CD4-positive, alpha-beta T cell treated with Interleukin-6 for 4 hours (primary cell): ENCODE results near the gene ERV3-1.
"Not testable (repeated sequence)": the region's sequence is repeated elsewhere in the genome, so short reads cannot be mapped to it uniquely, and the experiment has no call there.

Source experiments
- DNase-seq: peaks from one replicate; pipeline ENCODE4 v3.0.0-alpha.2; 2020; ENCODE audit warnings: mixed read lengths

ERV3-1 gene, protein sequence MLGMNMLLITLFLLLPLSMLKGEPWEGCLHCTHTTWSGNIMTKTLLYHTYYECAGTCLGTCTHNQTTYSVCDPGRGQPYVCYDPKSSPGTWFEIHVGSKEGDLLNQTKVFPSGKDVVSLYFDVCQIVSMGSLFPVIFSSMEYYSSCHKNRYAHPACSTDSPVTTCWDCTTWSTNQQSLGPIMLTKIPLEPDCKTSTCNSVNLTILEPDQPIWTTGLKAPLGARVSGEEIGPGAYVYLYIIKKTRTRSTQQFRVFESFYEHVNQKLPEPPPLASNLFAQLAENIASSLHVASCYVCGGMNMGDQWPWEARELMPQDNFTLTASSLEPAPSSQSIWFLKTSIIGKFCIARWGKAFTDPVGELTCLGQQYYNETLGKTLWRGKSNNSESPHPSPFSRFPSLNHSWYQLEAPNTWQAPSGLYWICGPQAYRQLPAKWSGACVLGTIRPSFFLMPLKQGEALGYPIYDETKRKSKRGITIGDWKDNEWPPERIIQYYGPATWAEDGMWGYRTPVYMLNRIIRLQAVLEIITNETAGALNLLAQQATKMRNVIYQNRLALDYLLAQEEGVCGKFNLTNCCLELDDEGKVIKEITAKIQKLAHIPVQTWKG

DNA sequence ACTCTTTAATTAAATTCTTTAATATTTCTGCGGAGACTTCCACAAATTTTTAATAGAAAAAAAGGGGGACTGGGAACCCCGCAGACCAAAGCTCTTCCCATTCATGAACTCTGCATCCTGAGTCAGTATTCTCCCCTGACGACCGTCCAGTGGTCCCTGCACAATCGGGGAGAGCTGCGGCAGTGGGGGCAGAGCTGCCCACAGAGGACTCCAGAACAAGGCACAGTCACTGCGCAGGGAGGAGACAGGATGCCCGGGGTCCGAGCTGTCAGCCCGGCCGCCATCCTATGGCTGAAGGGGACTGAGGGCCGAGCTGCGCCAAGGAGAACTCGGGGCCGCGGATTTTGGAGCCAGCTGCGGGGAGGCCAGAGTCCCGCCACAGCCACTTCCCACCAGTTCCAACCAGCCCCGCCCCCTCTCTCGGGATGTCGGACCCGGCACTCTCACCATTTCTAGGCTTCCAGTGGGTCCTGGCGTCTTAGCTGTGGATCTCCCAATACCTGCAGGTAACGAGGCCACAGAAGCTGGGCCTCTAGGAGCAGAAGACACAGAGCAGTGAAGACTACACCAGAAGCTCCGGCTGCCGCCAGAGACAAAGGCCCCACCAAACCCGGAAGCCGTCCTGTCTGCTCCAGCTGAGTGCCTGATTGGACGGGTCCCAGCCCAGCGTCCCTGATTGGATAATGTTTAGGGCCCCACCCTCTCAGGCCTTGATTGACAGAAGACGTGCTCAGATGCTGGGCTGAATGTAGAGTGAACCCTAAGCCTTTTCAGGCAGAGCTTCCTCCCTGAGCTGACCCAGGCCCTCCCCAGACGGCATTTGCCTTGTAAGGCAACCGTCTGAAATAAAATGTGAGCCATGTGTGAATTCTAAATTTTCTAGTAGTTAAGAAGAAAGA, at the start of gene ERV3-1:
Gene ERV3-1 (minus strand): TSS at position 594 of the 899 bp plus-strand sequence. CDS start 13,661 bp downstream, outside the sequence.
- peak; percentile 93 for DNase-seq

GRCh38 chr7:65055786-65056185, 49.3 kb upstream of the ERV3-1 start:
- DNase-seq: not testable (repeated sequence)

DNA sequence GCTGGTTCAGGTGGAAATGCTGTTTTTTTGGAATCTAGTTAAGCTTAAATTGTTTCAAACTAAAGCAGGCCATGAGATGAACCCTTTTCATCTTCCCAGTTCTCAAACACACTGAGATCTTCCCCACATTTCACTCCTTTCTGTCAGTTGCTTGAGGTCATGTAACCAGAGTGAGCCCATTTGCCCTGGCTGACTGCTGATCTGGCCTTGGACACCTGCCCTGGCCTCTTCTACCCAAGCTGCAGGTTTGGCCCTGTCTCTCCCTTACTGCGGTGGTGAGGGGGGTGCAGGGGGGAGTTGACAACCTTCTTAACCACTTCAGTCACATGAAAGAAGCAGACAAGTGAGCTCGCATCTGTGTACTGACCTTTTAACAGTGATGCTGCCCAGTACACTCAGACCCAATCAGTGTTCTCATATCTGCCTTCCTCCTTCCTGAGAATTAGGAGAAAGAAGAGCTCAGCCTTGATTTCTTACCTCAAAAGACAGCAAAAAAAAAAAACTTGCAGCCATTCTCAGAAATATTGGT, 48.0 kb upstream of the ERV3-1 start:
- DNase-seq: not testable (repeated sequence)

- DNase-seq: not testable (repeated sequence)
Observed at GRCh38 chr7:65051654-65052053, 45.2 kb upstream of the ERV3-1 start.

DNA sequence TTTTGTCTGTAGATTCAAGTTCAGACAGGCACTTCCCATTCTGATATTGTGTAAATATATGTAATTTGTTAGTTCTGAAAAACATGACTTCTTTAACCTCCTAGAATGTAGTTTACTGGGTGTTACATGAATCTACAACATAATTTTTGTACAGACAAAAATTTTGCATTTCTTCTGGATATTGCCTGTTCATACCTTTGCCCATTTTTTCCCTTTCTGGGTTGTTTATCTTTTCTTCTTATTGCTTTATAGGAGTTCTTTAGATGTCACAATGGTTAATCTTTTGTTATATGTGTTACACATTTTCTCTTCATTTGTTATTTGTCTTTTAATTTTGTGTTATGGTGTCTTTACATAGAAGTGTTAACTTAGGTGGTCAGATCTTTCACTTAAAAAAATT, 44.7 kb upstream of the ERV3-1 start:
- not testable (repeated sequence) for DNase-seq

DNA sequence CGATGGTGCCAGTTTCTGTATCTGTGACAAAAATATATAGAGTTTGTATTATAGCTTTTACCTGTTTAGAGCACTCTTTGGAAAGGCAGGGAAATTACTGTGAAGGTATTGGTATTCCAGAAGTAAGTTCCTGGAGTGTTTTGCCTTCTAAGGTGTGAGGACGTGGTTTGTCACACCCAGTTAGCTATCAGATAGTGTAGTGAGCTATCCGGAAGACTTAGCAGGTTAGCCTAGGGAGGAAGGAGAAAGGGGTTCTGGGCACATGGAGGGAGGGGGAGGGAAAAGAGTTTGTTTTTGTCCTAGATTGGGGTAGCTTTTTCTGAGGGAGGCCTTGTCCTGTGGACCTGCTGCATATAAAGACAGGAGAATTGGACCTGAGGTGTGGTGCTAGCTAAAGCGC, 39.8 kb upstream of the ERV3-1 start:
- DNase-seq: not testable (repeated sequence)

DNA sequence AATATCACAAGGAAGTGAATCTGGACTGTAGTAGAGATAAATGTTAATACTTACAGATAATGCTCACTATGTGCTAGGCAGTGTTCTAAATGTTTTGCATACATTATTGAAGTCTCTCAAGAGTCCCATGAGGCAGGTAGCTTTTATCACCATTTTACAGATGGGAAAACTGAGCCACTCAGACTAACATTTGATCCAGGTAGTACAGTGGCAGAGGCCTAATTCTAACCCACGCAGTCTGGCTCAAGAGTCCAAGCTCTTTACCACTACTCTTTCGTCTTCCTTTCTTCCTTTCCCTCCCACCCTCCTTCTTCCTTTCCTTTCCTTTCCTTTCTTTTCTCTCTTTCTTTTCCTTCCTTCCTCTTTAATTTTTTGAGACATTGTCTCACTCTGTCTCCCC, 39.1 kb upstream of the ERV3-1 start:
- DNase-seq: not testable (repeated sequence)

GRCh38 chr7:65038767-65039166, 32.3 kb upstream of the ERV3-1 start:
- peak; percentile 23 for DNase-seq

DNA sequence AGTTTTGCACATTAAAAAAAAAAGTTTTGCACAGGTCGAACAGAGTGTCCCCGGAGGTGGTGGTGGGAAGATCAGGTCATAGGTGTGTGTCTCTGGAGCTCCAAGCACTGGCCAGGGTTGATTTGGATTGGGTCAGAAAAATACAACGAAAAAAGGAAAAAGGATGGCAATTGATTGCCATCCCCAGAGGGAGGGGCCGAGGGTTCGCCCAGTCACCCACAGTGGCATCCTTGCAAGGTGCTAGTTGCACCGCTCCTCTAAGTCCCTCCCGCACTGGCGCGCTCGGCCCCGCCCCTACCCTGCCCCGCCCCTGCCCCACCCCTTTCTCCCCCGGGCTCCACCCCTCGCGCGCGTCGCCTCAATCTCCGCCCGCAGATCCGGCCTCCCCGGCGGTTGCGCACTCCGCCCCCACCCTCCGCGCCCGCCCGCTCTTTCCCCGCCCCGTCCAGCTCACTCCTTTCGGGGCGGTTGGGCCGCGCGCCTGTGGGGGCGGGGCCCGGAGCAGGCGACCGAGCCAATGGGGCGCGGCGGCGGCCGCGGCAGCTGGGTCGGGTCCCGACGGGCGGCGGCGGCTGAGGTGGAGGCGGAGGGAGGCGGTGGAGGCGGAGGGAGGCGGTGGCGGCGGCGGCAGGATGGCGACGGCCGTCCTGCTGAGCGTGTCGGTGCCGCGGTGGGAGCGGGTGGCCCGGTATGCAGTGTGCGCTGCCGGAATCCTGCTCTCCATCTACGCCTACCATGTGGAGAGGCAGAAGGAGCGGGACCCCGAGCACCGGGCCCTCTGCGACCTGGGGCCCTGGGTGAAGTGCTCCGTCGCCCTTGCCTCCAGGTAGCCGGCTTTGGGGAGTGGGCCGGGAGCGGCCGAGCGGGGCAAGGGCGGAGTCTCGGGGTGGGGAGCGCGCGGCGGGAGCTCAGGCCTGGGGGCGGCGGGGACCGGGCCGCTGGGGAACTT, 31.5 kb upstream of the ERV3-1 start:
- peak; percentile 96 for DNase-seq

GRCh38 chr7:65036526-65036925, 30.0 kb upstream of the ERV3-1 start:
- DNase-seq: not testable (repeated sequence)

- DNase-seq: not testable (repeated sequence)
Observed at GRCh38 chr7:65035469-65035868, 29.0 kb upstream of the ERV3-1 start.

DNA sequence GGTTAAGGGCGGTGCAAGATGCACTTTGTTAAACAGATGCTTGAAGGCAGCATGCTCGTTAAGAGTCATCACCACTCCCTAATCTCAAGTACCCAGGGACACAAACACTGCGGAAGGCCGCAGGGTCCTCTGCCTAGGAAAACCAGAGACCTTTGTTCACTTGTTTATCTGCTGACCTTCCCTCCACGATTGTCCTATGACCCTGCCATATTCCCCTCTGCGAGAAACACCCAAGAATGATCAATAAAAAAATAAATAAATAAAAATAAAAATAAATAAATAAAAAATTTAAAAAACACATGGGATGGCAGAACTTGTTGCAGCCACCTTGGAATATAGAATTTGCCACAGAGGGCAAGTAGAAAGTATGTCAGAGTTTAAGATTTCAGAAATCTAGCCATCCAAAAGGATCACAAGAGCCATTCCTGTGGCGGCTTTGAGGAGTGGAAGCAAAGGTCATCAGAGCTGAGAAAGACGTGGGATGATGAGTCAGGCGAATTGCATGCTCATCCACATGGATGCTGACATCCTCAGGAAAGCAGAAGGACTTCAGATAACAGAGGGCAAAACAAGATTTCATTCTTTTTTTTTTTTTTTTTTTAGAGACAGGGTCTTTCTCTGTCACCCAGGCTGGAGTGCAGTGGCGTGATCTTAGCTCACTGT, 27.8 kb upstream of the ERV3-1 start:
- not testable (repeated sequence) for DNase-seq

GRCh38 chr7:65033391-65033790, 26.9 kb upstream of the ERV3-1 start:
- DNase-seq: not testable (repeated sequence)

DNA sequence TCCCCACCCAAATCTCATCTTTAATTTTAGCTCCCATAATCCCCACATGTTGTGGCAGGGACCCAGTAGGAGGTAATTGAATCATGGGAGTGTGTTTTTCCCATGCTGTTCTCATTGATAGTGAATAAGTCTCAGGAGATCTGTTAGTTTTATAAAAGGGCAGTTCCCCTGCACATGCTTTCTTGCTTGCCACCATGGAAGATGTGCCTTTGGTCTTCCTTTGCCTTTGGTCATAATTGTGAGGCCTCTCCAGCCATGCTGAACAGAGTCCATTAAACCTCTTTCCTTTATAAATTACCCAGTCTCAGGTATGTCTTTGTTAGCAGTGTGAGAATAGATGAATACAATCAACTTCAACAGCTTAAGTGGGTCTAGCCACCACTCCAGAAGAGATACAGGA, 18.5 kb upstream of the ERV3-1 start:
- not testable (repeated sequence) for DNase-seq

- not testable (repeated sequence) for DNase-seq
Observed at GRCh38 chr7:65020978-65021377, 14.5 kb upstream of the ERV3-1 start.

DNA sequence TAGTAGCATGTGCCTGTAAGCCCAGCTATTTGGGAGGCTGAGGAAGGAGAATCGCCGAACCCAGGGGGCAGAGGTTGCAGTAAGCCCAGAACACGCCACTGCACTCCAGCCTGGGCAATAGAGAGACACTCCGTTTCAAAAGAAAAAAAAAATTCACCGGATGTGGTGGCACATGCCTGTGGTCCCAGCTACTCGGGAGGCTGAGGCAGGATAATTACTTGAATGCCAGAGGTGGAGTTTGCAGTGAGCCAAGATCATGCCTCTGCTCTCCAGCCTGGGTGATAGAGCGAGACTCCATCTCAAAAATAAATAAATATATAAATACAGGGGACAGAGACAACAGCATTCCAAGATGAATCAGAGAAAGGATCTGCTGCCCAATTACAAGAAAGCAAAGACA, 3.4 kb upstream of the ERV3-1 start:
- not testable (repeated sequence) for DNase-seq

- DNase-seq: not testable (repeated sequence)
Observed at GRCh38 chr7:65009394-65009793, 2.9 kb upstream of the ERV3-1 start.

GRCh38 chr7:65007036-65007435, 549 bp upstream of the ERV3-1 start:
- peak; percentile 22 for DNase-seq

DNA sequence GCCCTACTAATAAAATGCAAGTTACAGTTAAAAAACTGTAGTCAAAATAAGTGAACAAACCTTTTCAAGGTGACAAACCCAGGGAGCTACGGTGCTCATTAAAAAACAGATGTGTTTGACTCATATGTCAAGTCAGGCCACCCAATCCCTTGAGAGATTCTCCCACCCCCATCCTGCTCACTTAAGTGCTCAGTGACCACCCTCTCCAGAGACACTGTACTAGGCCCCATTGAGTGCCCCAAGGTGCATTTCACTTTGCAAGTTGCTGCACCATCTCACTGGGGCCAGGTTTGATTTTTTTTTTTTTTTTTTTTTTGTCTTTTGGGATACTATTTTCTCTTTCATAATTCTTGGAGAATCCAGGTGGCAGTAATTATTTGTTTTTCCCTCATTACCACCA, 1.9 kb downstream of the ERV3-1 start:
- DNase-seq: no peak

- DNase-seq: no peak
Observed at GRCh38 chr7:65002972-65003585, 3.4 kb downstream of the ERV3-1 start.
